ENCODE measurements around the gene TTC7B.

The TTC7B gene

DNA sequence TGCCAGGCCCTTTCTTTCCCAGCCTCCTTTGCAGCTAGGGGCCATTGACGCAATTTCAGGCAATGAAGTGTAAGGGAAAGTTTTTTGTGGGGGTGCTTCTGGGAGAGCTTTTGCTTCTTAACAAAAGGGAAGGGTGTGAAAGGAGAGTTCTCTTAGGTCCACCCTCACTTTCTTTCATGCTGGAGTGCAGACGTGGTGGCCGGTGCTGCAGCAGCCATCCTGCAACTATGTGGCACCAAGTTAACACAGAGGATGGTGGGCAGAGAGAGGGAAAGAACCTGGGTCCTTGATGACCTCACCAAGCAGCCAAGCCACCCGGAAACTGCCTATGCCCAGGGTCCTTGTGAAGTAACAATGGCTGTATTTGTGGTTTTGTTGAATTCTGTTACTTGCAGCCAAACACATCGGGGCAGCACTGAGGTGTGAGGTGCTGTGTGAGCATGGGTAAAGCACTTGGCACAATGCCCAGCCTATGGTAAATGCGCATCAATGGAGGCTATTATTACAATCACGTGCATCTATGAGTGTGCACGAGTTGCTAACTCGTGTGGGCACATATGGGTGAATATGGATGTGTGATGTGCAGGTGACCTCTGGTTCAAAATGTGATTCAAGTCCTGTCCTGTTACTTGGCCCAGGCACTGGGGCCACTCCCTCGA, 296.8 kb downstream of the TTC7B start:
- DNase-seq: no peak

DNA sequence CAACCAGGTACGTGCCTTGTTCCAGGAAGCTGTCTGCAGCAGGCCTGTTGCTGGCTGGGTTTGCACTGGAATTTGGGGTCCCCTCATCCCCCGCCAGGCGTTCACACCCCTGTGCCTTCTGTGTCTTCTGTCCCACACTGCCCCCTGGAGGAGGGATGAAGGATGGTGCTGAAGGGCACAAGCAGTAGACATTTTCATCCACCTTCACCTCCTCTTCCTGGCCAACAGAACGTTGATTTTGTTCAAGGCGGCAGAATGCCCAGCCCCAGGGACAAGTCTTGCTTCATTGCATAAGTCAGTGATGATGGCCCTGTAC, 297.3 kb downstream of the TTC7B start:
- DNase-seq: no peak

GRCh38 chr14:90518069-90518940, 297.9 kb downstream of the TTC7B start:
- DNase-seq: no peak

GRCh38 chr14:90517076-90517841, 299.0 kb downstream of the TTC7B start:
- DNase-seq: no peak

DNA sequence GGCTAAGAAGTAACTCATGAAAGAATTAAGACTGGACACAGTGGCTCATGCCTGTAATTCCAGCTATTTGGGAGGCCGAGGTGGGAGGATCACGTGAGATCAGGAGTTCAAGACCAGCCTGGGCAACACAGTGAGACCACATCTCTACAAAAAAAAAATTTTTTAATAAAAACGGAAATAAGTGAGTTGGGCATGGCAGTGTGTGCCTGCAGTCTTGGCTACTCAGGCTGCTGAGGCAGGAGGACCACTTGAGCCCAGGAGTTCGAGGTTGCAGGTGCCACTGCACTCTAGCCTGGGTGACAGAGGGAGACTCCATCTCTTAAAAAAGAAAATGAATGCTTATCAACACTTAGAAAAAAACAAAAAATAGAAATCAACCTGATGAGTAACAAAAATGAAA, 301.7 kb downstream of the TTC7B start:
- DNase-seq: no peak

DNA sequence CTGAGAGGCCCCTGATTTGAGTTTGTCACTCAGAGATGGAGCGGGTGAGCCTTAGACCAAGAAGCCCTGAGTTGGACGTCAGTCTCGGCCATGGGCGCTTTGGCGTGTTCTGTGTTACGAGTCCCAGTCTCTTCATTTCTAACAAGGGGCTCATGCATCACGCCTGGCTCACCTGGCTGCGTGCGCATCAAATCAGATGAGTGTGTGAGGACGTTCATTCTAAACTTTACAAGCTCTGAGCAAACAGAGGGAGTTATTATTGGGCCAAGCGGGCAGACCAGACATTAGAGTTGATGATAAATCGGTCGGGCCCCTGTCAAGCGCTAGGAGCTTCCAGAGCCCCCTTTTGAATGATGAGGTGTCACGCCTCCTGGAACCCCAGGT, 302.2 kb downstream of the TTC7B start:
- DNase-seq: no peak

GRCh38 chr14:90513161-90514014, 302.8 kb downstream of the TTC7B start:
- DNase-seq: no peak

DNA sequence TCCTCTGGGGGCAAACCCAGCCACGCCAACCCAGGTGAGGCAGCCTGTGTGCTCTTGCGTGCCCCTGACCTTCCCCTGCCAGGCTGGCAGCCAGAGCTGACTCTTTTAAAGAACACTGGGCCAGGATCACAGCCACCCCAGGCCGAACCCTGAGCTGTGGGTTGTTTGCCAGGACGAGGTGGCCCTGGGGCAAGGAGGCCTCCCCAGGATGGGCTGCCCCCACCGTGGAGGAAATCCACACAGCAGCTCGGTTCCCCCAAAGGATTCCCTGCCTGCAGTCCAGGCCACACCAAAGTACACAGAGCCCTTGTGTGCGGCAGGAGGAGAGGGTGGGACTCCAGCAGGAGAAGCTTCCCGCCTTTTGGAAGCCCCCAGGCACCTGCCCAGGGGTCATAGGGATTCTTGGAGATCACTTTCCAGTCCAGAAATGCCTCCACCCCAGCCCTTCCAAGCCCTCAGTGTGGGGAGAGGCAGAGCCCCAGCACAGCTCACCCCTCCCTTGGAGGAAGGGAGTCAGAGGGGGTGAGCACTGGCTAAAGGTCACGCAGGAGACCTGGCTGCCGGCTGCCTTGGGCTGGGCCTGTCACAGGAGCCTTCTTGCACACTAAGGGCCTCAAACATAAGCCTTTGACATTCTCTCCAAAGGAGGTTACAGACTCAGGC, 303.8 kb downstream of the TTC7B start:
- no peak for DNase-seq

GRCh38 chr14:90511795-90512328, 304.4 kb downstream of the TTC7B start:
- DNase-seq: no peak

GRCh38 chr14:90511252-90511651, 305.0 kb downstream of the TTC7B start:
- DNase-seq: no peak

GRCh38 chr14:90510159-90510558, 306.1 kb downstream of the TTC7B start:
- DNase-seq: no peak

DNA sequence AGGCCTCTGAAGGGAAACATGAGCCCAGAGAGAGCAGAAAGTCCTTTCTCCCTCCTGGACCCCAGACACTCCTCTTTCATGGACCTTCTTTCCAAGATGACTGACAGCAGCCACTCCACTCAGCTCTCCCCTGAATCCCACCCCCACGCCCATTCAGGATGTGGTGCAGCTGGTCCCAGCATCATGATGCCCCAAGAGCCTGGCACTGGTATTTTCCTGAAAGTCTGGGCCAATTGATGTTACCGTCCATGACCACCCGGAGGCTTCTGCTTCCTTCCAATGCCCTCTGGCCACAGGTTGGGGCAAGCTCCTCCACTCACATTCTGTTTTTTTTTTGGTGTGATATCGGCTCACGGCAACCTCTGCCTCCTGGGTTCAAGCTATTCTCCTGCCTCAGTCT, 306.8 kb downstream of the TTC7B start:
- DNase-seq: no peak

DNA sequence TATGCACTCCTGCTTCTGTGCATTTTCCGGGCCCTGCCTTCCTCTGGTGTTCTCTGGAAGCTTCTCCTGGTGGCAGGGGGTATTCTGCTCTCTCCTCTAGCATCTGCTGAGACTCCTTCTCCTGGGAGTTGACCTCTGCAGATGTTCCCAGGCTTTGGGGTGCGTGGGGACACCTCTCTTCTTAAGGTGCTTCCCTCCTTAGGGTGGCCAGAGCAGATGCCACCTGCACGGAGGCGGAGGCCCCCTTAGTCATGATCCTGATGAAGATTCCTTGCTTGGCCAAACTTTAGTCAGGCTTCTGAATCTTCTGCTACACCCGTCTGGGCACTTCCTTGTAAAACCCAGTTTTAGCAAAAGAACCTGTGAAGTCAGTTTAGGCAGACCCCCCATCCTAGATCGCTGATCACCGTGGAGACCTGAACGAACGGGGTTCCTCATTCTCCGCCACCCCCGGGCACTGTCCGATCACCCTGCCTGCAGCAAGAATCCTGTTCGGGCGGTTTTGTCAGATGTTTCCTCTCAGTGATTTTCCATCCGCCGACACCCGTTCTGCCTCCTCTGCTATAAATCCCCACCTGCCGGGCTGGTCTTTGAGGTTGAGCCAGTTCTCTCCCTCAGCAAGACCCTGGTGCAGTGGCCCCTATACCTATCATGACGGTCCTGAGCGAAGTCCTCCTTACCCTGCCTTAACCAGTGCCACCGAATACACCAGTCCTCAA, 307.5 kb downstream of the TTC7B start:
- DNase-seq: no peak

DNA sequence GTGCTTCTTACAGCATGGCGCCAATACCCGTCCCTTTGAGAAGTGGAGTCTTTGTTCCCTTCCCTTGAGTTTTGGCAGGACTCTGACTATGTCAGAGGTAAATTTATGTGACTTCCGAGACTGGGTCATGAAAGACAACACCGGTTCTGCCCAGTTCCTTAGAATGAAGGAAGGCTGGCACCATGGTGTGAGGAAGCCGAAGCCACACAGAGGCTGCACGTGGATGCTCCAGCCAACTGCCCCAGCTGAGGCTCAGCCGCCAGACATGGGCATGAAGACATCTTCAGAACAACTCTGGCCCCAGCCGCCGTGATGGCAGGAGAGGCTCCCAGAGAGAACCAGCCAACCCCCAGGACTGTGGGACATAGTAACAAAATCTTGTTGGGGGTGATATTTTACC, 308.2 kb downstream of the TTC7B start:
- no peak for DNase-seq

GRCh38 chr14:90507428-90507827, 308.8 kb downstream of the TTC7B start:
- DNase-seq: no peak

DNA sequence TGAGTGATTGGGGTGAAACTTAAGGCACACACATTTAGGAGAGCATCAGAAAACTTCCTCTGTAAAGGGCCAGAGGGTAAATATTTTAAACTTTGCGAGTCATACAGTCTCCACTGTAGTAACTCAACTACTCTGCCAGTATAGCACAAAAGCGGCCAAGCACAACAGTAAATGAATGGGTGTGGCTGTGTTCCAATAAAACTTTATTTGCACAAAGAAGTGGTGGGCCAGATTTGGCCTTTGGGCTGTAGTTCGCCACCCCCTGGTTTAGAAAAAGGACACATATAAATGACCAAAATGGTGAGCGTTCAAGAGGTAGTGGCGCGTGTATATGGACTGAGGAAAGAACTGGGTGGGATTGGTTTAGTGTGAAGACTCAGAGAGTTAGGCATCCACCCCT, 309.5 kb downstream of the TTC7B start:
- no peak for DNase-seq

GRCh38 chr14:90505531-90505930, 310.7 kb downstream of the TTC7B start:
- no peak for DNase-seq

- DNase-seq: no peak
These were observed 311.6 kb downstream of the TTC7B start for GRCh38 chr14:90504643-90505042.

DNA sequence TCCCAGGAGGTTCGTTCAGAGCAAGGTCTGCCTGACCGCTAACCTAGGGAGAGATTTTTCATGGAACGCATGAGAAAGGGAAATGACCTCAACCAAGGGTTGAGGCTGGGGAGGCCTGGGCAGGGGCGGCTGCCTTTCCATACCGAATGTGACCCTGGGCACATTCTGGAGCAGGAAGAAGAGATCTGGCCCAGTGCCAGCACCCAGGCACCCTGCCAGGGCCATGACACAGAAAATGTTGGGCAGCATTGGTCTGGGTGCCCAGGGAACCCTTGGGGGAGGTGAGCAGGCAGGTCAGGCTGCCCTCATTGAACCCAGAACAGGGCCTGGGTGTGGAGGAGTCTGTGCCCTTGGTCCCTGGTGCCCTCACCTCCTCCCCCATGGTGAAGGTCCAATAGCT, 312.6 kb downstream of the TTC7B start:
- DNase-seq: no peak

DNA sequence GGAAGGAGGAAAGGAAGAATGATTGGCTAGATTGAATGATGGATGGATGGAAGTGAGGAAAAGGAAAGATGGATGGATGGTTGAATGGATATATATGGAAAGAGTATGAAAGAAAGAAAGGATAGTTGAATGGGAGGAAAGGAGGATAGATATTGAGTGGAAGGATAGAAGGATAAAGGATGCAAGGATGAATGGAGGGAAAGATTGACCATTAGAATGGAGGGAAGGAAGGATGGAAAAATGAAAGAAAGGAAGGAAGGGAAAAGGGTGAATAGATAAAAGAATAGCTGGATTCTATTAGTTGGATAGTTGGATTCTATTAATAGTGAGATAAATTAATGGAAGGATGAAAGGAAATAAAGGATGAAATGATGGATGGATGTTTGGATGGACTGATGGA, 313.5 kb downstream of the TTC7B start:
- no peak for DNase-seq

DNA sequence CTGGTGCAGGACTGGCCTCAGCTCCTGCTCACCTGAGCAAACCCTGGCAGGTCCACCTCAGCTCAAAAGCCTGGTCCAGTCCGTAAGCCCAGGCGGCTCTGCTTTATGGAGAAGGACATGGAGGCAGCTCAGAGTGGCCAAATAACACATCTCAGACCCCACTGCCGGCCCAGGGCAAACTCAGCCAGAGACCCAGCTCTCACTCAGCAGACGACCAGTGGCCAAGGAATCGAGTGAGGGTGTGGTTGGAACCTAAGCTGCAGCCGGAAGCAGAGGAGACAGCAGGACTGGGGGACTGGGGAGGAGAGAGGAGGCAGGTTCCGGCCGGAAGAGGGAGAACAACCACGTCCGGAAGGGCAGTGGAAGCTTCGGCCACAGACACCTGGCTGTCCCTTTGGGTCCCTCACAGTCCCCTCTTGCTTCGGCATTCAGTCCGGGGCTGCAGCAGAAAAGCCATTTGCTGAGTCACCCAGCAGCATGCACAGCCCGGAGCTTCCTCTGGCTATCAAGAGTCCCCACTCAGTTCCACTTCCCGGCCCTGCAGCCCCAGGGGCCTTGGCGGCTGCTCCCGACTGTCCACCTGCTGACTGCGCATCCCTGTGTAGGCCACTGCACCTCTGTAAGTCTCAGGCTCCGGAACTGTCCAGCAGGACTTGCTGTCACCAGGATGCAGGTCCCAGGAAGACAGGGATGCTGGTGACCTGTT, 315.4 kb downstream of the TTC7B start:
- DNase-seq: no peak

Measured in SIG-M5 (cell line).